Measurements from ENCODE around the gene TBC1D4.

DNA sequence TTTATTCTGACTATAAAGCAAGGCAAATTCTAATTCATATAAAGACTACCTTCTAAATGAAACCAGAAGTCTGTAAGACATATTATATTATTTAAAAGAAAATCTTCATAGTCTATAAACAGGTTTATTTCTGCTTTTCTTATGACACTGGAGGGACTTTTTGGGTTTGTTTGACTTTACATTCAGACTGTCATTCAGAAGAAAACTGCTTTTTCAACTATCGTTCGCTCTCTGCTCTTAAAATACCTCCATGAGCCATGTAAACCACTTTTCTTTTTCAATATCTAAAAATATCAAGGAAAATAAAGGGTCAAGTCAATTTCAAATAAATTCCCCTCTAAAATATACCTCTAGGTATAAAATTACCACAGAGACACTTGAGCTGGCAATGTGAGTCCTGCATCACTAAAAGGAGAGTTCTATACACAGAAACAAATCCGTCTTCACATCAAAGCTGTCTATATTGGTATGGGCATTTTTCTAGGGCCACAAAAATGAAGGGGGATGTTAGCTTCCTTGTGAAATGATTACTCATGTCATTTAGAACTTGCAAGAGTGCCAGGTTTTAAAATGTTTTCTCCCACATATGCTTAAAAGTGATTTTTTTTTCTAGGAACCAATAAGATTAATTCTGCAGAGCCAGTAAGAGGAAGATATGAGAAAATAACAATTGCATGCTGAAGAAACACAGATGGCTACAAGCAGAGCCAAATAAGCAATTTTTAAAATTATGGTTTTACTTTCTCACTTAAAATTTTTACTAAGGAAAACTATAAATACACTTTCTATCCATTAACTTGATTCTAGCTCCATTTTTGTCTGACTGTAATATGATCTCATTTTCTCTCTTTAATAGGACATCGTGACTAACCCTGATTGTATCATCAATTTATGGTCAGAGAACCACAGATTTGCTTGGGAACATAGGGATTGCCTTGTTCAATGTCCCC lies 181.8 kb downstream of the TBC1D4 start:
- TF ChIP-seq CTCF (IDR thresholded peaks at IDR 0.05) (no peak), POLR2A (IDR thresholded peaks at IDR 0.05) (no peak)
